ENCODE measurements around the gene TASL.
"Not testable (repeated sequence)": the region's sequence is repeated elsewhere in the genome, so short reads cannot be mapped to it uniquely, and the experiment has no call there.

The TASL gene

GRCh38 chrX:30576881-30577280 is 685 bp downstream of the TASL start:
- DNase-seq (ENCODE audit: low spot score), result peak; percentile 9

DNA sequence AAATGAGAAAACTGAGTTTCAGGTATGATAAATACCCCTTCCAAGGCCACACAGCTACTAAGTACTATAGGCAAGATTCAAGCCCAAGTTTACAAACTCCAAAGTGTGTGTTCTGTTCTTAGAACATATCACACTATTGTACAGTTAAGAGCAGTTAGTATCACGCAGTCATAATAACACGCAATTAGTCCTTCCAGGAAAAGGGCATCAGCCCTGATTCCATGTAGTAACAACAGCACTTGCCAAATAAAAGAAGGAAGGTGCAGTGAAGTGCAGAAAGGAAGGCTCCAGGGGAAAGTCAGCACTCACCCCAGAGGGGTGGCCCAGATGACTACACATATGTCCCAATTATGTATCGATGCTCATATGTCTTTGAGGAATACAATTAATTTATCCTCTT is 4.4 kb downstream of the TASL start:
- no peak for DNase-seq (ENCODE audit: low spot score)

DNA sequence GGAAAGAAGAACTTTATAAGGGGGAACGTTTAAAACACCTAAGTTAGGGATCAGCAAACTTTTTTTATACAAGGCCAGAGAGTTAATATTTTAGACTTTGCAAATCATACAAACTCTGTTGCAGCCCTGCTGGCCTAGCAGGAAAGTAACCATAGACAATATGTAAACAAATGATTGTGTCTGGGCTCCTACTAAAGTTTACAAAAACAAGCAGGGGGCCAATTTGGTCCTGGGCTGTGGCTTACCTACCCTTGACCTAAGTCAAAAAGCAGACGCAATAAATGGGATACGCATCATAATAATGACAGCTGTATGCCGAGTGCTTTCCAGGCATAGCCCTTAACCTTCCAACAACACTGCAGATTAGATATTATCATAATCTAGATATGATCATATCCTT is 4.9 kb downstream of the TASL start:
- DNase-seq (ENCODE audit: low spot score), result no peak

DNA sequence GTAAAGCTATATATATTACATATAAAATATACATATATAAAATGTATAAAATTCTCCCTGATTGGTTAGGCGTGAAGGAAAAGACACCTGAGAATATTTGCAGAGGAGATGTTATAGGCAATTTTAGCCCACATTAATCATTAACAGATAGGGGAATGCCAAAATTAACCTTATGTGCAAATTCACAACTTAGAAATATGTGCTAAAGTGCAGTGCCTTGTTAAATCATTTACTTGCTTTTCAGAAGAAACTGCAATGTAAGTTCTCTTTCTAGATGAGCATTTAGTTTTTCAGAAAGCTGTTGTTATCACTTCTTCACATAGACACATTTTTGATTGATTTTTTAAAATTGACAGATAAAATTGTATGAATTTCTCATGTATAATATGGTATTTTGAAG is 5.6 kb downstream of the TASL start:
- DNase-seq (ENCODE audit: low spot score), result no peak

GRCh38 chrX:30570505-30570904 is 7.1 kb downstream of the TASL start:
- no peak for DNase-seq (ENCODE audit: low spot score)

DNA sequence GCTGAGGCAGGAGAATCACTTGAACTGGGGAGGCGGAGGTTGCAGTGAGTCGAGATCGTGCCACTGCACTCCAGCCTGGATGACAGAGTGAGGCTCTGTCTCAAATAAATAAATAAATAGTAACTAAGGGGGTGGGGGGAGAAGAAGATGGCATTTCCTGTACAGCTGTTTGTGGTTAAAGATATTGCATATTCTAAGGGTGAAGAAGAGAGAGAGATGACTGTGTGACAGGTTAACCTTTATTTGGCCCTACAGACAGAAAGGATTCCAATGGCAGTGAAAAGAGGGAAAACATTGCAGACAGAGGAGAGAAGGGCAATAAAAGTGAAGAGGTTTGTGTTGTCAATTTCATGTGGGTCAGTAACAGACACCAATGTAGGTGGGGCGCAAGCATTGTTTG is 9.4 kb downstream of the TASL start:
- DNase-seq (ENCODE audit: low spot score), result no peak

DNA sequence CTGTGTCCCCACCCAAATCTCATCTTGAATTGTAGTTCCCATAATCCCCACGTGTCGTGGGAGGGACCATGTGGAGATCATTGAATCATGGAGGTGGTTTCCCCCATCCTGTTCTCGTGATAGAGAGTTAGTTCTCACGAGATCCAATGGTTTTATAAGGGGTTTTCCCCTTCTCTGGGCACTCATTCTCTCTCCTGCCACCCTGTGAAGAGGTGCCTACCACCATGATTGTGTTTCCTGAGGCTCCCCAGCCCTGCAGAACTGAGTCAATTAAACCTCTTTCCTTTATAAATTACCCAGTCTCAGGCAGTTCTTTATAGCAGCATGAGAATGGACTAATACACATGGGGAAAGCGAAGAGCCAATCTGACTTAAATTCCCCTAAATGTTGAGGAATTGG is 14.5 kb downstream of the TASL start:
- not testable (repeated sequence) for DNase-seq (ENCODE audit: low spot score)

GRCh38 chrX:30561191-30561590 is 16.4 kb downstream of the TASL start:
- no peak for DNase-seq (ENCODE audit: low spot score)

DNA sequence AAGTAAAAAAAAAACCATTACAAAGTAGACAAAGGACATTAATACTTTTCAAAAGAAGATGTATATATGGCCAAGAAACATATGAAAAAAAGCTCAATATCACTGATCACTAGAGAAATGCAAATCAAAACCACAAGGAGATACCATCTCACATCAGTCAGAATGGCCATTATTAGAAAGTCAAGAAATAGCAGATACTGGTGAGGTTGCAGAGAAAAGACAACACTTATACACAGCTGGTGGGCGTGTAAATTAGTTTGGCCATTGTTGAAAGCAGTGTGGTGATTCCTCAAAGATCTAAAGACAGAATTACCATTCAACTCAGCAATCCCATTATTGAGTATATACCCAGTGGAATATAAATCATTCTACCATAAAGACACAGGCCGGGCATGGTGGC is 39.3 kb downstream of the TASL start:
- DNase-seq (ENCODE audit: low spot score), result no peak

DNA sequence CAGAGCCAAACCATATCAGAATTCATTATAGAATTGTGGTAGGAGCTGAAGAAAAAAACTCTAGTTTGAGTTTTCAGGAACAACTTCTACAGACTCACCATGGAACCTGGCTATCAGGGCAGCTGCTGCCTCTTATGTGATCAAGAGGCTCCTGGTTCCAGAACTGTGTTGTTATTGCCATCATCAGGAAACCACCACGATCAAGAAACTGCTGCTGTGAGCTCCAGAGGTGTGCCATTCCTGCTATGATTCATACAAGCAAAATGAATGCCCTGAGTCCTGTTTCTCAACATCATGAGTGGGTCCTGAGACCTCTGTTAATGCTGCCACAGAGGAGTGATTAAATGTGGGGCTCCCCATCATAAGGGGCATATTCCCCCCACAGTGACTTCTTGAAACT is 43.7 kb downstream of the TASL start:
- no peak for DNase-seq (ENCODE audit: low spot score)

GRCh38 chrX:30533266-30533665 is 44.3 kb downstream of the TASL start:
- DNase-seq (ENCODE audit: low spot score), result no peak

DNA sequence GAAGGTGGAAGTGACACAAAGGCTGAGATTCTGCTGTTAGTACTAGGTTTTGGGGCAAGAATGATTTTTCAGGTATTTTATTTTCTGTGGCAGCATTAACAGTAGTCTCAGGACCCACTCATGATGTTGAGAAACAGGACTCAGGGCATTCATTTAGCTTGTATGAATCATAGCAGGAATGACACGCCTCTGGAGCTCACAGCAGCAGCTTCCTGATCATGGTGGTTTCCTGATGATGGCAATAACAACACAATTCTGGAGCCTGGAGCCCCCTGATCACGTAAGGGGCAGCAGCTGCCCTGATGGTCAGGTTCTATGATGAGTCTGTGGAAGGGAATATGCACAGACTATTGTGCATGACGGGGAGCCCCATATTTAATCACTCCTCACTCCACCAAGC is 47.0 kb downstream of the TASL start:
- DNase-seq (ENCODE audit: low spot score), result no peak

- DNase-seq (ENCODE audit: low spot score), result no peak
Observed at GRCh38 chrX:30525732-30526131, 51.8 kb downstream of the TASL start.

- no peak for DNase-seq (ENCODE audit: low spot score)
Observed at GRCh38 chrX:30521440-30522182, 56.0 kb downstream of the TASL start.

GRCh38 chrX:30513284-30513683 is 64.3 kb downstream of the TASL start:
- DNase-seq (ENCODE audit: low spot score), result peak; percentile 0
